HG02938 (cell line): ENCODE measurements around the gene SLC11A2.

Experiments
- ATAC-seq: cut with Tn5 transposase; IDR thresholded peaks from one replicate; pipeline ENCODE4 v1.9.1; 2021; ENCODE audit warnings: mild to moderate bottlenecking, moderate library complexity; ENCODE audit not compliant: unreplicated experiment

SLC11A2 gene

GRCh38 chr12:51025836-51026638 lies at the start of gene SLC11A2:
TSS of gene SLC11A2 (minus strand) at chr12:51026384. CDS start at chr12:51010728, 15,656 bp downstream.
- peak; percentile 89 for ATAC-seq

- ATAC-seq = no peak
These were observed 49.2 kb upstream of the SLC11A2 start for GRCh38 chr12:51075390-51075789.

GRCh38 chr12:51071663-51072062 lies 45.5 kb upstream of the SLC11A2 start:
- ATAC-seq = no peak

DNA sequence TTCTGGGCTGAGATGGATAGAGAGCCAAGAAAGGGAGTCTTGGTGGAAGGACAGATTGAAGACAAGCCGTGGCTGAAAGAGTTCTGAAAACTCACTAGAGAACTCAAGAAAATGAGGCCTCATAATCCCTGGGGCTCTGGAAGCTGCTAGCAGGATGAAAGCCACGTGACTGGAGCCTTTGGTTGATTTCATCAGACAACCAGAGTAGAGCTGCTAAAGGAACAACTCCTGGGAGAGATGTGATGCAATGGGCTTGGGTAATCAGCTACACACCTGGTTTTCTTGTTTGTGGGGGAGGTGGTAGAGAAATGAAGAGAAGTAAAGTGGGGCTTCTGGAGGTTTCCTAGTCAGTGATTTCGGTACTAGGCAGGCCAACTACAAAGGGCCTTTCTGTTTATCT lies 43.8 kb upstream of the SLC11A2 start:
- ATAC-seq = no peak

DNA sequence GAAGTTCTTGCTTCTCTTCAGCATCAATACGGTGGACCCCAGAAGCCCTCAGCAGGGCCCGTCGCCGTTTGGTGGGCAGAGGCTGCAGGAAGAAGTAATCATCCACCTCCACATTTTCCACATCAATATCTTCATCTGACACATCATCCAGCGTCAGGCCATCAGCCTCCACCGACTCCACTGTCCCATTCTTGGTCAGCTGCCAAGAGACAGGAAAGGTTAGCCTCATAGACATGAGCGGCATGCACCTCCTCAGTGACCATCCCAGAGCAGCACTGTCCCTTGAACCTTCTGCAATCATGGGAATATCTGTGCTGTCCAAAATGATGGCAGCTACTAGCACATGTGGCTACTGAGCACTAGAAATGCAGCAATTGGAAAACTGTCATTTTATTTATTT lies 41.6 kb upstream of the SLC11A2 start:
- ATAC-seq = no peak

GRCh38 chr12:51067229-51067628 lies 41.0 kb upstream of the SLC11A2 start:
- no peak for ATAC-seq

DNA sequence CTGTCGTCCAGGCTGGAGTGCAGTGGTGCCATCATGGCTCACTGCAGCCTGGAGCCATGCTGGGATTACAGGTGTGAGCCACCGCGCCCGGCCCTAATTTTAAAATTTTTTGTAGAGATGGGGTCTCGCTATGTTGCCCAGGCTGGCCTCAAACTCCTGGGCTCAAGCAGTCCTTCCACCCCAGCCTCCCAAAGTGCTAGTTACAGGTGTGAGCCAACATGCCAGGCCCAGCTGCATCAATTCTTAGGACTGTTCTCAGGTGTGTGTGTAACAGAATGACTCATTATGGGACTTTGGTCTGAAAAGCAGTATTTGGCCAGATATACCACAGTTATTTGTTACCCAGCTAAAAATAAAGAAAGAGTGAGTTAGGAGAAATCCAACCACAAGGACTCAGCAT lies 39.3 kb upstream of the SLC11A2 start:
- no peak for ATAC-seq

DNA sequence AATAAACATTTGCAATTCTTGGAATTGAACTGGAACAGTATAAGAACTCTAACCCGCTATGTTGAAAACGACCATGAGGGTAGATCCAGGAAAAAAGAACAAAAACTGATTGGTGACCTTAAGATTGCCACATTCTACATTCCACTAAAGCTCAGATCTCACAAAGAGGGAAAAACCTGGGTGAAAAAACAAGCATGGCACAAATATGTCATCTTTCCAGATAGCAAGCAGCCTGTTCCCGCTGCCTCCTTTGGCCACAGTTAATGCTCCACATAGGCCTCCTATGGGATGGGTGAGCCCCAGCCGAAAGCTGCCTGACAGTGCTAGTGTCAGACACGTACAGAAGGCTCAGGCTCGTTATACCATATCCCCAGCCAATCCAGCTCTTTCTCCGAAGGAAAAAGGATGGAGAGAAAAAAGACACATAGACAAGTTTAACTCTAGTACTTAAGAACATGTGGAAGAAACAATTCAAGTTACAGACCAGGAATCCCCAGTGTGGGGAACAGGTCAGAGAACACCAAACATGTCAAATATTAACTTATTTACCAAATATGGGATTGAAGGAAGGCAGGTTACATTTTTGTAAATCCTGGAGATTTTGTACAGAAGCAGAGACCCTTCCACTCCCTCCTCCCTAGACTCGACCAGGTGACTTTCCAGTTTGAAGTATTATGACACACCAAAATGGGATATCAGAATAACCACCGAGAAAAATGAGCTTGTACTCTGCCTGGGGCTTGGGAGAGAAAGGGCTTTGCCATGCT lies 36.6 kb upstream of the SLC11A2 start:
- no peak for ATAC-seq

DNA sequence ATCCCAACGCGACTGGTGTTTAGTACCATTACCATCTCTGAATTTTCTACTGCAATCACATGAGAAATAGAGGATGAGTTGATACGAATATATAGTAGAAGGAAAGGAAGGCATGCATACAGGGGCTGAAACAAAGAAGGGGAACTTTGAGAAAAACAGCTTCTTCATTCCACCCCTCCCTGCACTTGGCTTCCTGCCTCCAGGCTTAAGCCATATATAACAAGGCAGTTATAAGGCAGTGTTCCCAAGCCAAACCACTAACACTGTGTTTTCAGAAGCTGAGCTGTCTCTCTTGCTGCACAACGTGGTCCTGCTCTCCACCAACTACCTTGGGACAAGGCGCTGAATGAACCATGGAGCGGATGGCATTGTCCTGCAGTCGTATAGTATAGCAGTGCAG lies 32.9 kb upstream of the SLC11A2 start:
- no peak for ATAC-seq

GRCh38 chr12:51056242-51056641 lies 30.1 kb upstream of the SLC11A2 start:
- ATAC-seq = no peak

- no peak for ATAC-seq
These were observed 28.9 kb upstream of the SLC11A2 start for GRCh38 chr12:51055060-51055459.

GRCh38 chr12:51051787-51052186 lies 25.6 kb upstream of the SLC11A2 start:
- no peak for ATAC-seq

- no peak for ATAC-seq
These were observed 23.3 kb upstream of the SLC11A2 start for GRCh38 chr12:51049525-51049924.

DNA sequence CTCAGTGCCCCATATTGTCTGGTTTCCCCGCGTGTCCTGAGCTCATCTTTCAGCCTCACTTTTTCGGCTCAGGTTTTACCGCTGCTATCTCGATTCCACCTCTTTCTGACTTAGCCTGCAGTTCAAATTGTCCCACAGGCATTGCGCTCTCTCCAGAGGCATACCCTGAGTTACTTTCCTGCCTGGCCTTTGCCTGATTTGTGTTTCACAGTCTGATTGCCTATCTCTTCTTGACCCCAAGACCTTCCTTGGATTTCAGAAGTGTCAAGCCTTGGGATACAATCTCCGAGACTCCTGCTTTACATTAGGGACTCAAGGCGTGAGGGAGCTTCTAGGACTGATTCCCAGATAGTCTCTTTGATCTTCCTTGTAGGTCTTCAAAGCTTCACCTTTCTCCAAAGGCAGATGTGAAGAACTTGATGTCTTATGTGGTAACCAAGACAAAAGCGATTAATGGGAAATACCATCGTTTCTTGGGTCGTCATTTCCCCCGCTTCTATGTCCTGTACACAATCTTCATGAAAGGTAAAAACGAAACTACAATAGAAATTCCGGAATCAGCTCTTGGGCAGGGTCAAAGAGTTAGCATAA lies 22.6 kb upstream of the SLC11A2 start:
- no peak for ATAC-seq

DNA sequence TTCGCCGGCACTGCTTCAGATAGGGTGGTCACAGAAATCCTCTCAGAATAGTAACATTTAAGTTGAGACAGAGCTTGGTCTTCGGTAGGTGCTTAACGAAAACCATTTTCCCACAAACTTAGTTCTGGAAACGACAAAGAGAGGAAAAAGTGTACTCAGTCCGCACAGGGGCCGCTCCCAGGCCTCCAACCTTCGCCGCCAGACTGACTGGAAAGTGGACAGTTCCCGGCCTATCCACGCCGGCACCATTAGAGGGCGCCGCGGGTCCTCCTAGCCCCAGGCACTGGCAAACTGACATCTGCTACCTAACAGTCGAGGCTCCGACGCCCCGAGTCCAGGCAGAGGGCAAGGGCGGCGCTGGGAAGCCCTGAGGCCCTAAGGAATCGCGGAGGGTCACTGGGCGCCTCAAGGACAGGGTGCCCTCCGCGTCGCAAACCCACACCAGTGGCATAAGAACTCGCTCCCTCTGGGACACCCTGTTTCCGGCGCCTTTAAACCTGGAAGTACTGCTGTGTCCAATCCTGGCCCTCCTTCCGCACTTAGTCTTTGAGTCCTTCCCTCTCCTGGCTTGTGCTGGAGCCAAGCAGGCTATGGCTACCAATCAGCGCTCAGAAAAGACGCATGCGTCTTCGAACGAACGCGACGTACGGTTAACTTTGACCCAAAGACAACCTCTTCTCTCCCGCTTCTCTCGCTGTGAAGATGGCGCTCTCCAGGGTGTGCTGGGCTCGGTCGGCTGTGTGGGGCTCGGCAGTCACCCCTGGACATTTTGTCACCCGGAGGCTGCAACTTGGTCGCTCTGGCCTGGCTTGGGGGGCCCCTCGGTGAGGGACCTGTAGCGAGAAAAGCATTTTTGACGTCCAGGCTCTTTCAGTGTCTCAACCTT lies 21.7 kb upstream of the SLC11A2 start, which contains the start of gene LETMD1:
Gene LETMD1, plus strand, starts transcription at position 673 of the 886 bp plus-strand sequence. Its CDS starts 30 bp downstream, at position 703.
- ATAC-seq = peak; percentile 96

- no peak for ATAC-seq
These were observed 10.1 kb upstream of the SLC11A2 start for GRCh38 chr12:51036279-51036678.

DNA sequence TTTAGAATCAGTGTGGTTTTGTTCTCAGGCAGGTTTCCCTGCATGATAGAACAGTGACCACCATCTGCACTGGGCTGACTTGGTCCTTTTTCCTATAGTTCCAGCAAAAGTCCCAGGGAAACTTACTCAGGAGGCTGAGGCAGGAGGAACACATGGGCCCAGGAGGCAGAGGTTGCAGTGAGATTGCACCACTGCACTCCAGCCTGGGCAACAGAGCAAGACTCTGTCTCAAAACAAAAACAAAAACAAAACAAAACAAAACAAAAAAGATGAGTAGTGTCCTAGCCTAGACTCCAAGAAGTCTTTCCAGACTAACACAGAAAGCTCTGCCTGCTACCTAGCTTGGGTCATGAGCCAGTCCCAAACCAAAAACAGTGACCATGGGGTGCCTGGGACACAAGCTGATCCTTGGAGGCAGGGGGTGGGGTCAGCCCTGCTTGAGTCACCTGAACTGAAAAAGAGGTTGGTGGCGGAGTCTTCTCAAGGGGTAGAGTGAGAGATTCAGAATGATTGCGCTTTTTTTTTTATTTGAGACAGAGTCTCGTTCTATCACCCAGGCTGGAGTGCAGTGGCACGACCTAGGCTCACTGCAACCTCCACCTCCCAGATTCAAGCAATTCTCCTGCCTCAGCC lies 7.4 kb upstream of the SLC11A2 start:
- no peak for ATAC-seq

GRCh38 chr12:51033048-51033447 lies 6.9 kb upstream of the SLC11A2 start:
- ATAC-seq = no peak

GRCh38 chr12:51028813-51029150 lies 2.6 kb upstream of the SLC11A2 start:
- no peak for ATAC-seq

DNA sequence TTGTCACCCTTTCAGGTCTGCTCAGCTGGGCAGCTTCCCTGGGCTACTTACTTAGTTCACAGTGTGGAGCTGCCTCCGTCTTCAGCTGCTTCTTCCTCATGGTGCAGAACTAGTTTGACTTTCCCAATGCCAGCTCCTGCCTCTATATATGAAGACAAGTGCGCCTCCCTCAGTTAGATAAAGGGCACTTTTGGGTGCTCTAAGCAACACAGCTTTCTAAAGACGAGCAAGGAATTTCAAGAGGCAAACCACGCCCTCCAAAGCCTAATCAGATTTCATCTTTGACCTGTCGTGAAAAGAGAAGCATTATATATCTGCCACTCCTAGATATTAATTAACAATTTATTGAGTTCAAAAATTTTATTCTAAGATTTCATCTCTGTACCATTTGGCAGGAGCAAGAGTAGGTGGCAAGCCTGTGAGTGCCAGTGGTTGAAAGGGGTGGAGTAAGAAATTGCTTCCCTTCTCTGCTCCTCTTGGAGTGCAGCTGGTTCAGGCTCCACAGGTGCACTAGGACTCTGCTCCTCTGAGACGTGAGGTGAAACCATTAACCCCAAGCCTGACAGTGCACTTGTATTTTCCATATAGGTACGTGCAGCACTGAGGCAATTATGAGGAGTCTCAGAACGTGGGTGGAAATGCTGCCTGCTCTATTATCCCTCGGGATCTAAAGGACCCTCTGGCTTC lies 2.1 kb upstream of the SLC11A2 start:
- ATAC-seq = no peak
